Liver (tissue), 9 donors: ENCODE results near the gene ERO1B. TPM values are rescaled to one million over a fixed set of nuclear protein-coding genes. Genes with fewer than 3 reads are reported as not detected.

Experiments
- DNase-seq: peaks from one replicate; pipeline ENCODE4 v3.0.0-alpha.2; 2017; ENCODE audit warnings: low spot score
- H3K27ac ChIP-seq, 2 donors: one replicate each; pipeline ENCODE4 v1.7.0; 2013; ENCODE audit warnings: inconsistent platforms in 2 of 2, low read length in 2 of 2, control low read depth in 1 of 2, low read depth in 1 of 2, mild to moderate bottlenecking in 1 of 2
- H3K27me3 ChIP-seq, 4 donors: one replicate each; pipeline versions ENCODE4 v1.6.1 to v1.7.0; 2013; ENCODE audit warnings: low read length in 3 of 4, inconsistent platforms in 1 of 4, mild to moderate bottlenecking in 1 of 4, moderate library complexity in 1 of 4; ENCODE audit not compliant: control insufficient read depth in 4 of 4, insufficient read depth in 4 of 4
- H3K36me3 ChIP-seq, 4 donors: one replicate each; pipeline versions ENCODE4 v1.6.1 to v1.7.0; 2013; ENCODE audit warnings: low read length in 3 of 4, mild to moderate bottlenecking in 3 of 4, low read depth in 1 of 4, moderate library complexity in 1 of 4; ENCODE audit not compliant: control insufficient read depth in 4 of 4, insufficient read depth in 3 of 4
- H3K4me1 ChIP-seq, 4 donors: one replicate each; pipeline versions ENCODE4 v1.6.1 to v1.7.0; 2013; ENCODE audit warnings: low read length in 3 of 4, mild to moderate bottlenecking in 3 of 4, moderate library complexity in 1 of 4; ENCODE audit not compliant: control insufficient read depth in 4 of 4, insufficient read depth in 4 of 4
- H3K4me3 ChIP-seq, 3 donors: one replicate each; pipeline versions ENCODE4 v1.6.1 to v1.7.0; 2013; ENCODE audit warnings: low read length in 3 of 3, control low read depth in 1 of 3, low read depth in 1 of 3, mild to moderate bottlenecking in 1 of 3
- H3K9ac ChIP-seq, 2 donors: one replicate each; pipeline ENCODE4 v1.7.0; 2013; ENCODE audit warnings: low read length in 2 of 2, mild to moderate bottlenecking in 2 of 2, moderate library complexity in 2 of 2, control low read depth in 1 of 2, low read depth in 1 of 2
- H3K9me3 ChIP-seq, 4 donors: one replicate each; pipeline versions ENCODE4 v1.6.1 to v1.7.0; 2013; ENCODE audit warnings: low read length in 3 of 4; ENCODE audit not compliant: control insufficient read depth in 4 of 4
- FOXA2 ChIP-seq: IDR thresholded peaks from 2 replicates; pipeline ENCODE4 v1.6.1; 2016; ENCODE audit warnings: antibody characterized with exemption
- HNF4A ChIP-seq, 2 donors: conservative IDR thresholded peaks; 2 replicates each; pipeline ENCODE4 v1.6.1; 2016; ENCODE audit warnings: antibody characterized with exemption in 2 of 2, mild to moderate bottlenecking in 2 of 2
- HNF4G ChIP-seq: IDR thresholded peaks from 2 replicates; pipeline ENCODE4 v1.6.1; 2016; ENCODE audit warnings: antibody characterized with exemption
- JUND ChIP-seq, 2 donors: IDR thresholded peaks; 2 replicates each; pipeline ENCODE4 v1.6.1; 2016; ENCODE audit warnings: antibody characterized with exemption in 2 of 2
- NR2F2 ChIP-seq: IDR thresholded peaks from 2 replicates; pipeline ENCODE4 v1.6.1; 2016; ENCODE audit warnings: antibody characterized with exemption
- RXRA ChIP-seq, 2 donors: IDR thresholded peaks; 2 replicates each; pipeline ENCODE4 v1.6.1; 2017 to 2018; ENCODE audit warnings: antibody characterized with exemption in 2 of 2, mild to moderate bottlenecking in 1 of 2
- SP1 ChIP-seq: IDR thresholded peaks from 2 replicates; pipeline ENCODE4 v1.6.1; 2018; ENCODE audit warnings: antibody characterized with exemption, mild to moderate bottlenecking
- YY1 ChIP-seq: IDR thresholded peaks from 2 replicates; pipeline ENCODE4 v1.6.1; 2016; ENCODE audit warnings: antibody characterized with exemption, mild to moderate bottlenecking
- WGBS: extraction: QIAGEN DNeasy Blood & Tissue Kit; methylation state at CpG from one replicate; pipeline ENCODE4 v1.1.7; 2013; 5-methylcytosine and 5-hydroxymethylcytosine counted together
- polyA plus RNA-seq, 2 donors: library from polyadenylated mRNA; stranded (reverse) in 1 of 2; unstranded in 1 of 2; fragments of 200-250 nt in 1 of 2; fragments of >200 nt in 1 of 2; fragmentation: Nextera tagmentation in 1 of 2; extraction: Ambion mirVana in 1 of 2; gene quantifications; one replicate each; pipeline versions ENCODE4 v1.2.1 to v1.2.3, GENCODE V29; 2013 to 2015
- total RNA-seq, 2 donors: library from RNA; depleted of rRNA; stranded (reverse); fragments of >200 nt; gene quantifications; one replicate each; pipeline ENCODE4 v1.2.3, GENCODE V29; 2014
- TF ChIP-seq, protein P1 (sequence below): fragments of 150-350 bp; IDR thresholded peaks from 2 replicates; pipeline ENCODE4 v1.5.1; 2017; ENCODE audit warnings: improper control_type of control experiment, low read depth, low read length; ENCODE audit not compliant: missing input control
- TF ChIP-seq, protein P2 (sequence below): IDR thresholded peaks from 2 replicates; pipeline ENCODE4 v1.6.1; 2016; ENCODE audit warnings: antibody characterized with exemption, mild to moderate bottlenecking
- TF ChIP-seq, protein P3 (sequence below): IDR thresholded peaks from 2 replicates; pipeline ENCODE4 v1.6.1; 2016; ENCODE audit warnings: antibody characterized with exemption
- donor health status: healthy.
- donor health status: healthy.
- donor health status: healthy.
- donor health status: healthy.
- donor health status: healthy.

The ERO1B gene
- total and polyA plus RNA-seq, 4 donors = 5.5 to 22.9 (median 8.9) TPM

DNA sequence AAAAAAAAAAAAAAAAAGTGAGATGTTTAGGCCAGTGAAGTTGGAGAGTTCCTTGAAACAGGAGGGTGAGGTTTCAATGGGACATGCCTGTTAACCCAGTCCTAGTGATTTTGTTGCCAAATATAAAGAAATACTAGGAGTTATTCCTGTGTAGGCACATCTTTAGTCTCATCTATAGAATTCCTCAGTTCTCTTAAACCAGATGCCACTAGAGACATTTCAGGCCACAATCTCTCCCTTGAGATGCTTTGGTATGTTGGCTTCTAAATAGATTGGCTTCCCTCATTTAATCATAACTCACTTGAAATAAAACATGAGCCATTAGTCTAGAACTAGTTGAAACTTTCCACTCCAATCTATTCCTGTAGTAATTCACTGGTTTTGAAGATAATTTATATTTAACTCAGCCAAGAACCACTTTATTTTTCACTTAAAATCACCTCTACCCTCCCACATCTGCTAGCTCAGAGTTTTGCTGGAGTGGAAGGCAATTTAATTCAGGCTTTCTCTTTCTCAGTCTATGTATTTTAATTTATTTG is 109.6 kb downstream of the ERO1B start:
- no peaks in the 10 kb centered on the region for H3K27me3 ChIP-seq
- H3K4me3 ChIP-seq = no peak overlapping the region
- H3K36me3 ChIP-seq = no peaks in the 10 kb centered on the region
- no peak overlapping the region for H3K9ac ChIP-seq
- no peaks in the 10 kb centered on the region for H3K9me3 ChIP-seq
- peaks cover 0 to 3% (median 0%) of the 10 kb centered on the region in 4 donors for H3K4me1 ChIP-seq
- H3K27ac ChIP-seq = no peak overlapping the region
- no peak for DNase-seq
- no peak for TF ChIP-seq HNF4G
- TF ChIP-seq, protein P1, sequence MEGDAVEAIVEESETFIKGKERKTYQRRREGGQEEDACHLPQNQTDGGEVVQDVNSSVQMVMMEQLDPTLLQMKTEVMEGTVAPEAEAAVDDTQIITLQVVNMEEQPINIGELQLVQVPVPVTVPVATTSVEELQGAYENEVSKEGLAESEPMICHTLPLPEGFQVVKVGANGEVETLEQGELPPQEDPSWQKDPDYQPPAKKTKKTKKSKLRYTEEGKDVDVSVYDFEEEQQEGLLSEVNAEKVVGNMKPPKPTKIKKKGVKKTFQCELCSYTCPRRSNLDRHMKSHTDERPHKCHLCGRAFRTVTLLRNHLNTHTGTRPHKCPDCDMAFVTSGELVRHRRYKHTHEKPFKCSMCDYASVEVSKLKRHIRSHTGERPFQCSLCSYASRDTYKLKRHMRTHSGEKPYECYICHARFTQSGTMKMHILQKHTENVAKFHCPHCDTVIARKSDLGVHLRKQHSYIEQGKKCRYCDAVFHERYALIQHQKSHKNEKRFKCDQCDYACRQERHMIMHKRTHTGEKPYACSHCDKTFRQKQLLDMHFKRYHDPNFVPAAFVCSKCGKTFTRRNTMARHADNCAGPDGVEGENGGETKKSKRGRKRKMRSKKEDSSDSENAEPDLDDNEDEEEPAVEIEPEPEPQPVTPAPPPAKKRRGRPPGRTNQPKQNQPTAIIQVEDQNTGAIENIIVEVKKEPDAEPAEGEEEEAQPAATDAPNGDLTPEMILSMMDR = no peak
- no peak for TF ChIP-seq HNF4A (conservative IDR thresholded peaks at IDR 0.05)
- TF ChIP-seq, protein P2, sequence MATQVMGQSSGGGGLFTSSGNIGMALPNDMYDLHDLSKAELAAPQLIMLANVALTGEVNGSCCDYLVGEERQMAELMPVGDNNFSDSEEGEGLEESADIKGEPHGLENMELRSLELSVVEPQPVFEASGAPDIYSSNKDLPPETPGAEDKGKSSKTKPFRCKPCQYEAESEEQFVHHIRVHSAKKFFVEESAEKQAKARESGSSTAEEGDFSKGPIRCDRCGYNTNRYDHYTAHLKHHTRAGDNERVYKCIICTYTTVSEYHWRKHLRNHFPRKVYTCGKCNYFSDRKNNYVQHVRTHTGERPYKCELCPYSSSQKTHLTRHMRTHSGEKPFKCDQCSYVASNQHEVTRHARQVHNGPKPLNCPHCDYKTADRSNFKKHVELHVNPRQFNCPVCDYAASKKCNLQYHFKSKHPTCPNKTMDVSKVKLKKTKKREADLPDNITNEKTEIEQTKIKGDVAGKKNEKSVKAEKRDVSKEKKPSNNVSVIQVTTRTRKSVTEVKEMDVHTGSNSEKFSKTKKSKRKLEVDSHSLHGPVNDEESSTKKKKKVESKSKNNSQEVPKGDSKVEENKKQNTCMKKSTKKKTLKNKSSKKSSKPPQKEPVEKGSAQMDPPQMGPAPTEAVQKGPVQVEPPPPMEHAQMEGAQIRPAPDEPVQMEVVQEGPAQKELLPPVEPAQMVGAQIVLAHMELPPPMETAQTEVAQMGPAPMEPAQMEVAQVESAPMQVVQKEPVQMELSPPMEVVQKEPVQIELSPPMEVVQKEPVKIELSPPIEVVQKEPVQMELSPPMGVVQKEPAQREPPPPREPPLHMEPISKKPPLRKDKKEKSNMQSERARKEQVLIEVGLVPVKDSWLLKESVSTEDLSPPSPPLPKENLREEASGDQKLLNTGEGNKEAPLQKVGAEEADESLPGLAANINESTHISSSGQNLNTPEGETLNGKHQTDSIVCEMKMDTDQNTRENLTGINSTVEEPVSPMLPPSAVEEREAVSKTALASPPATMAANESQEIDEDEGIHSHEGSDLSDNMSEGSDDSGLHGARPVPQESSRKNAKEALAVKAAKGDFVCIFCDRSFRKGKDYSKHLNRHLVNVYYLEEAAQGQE = no peak
- TF ChIP-seq YY1 = no peak

DNA sequence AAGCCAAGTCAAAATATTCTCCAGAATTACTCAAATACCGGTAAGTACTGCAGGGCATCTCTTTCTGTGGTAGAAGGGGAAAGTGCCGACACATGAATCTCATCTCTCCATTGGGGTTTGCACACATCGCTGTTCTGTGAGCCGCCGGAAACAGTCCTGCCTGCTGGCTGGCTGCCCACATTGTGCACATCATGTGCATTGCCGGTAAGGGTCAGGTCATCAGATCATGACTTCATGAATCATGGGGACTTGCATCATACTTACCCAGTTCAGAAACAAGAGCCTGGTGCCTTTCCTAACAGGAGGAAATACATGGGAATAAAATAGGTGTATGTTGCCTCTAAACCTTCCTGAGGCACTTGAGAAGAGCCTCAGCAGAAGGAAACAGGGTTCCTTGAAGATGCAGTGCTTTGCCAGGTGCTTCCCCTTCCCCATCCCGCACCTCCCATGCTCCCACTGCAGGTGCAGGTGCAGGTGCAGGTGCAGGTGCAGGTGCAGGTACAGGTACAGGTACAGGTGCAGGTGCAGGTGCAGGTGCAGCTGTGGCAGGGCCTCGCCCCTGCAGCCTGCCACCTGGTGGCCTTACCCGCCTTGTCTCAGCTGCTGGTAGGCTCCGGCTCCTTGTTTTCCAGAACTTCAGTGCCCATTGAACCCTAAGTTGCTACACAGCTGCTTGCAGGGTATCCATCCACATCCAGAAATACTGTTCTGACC is 112.9 kb downstream of the ERO1B start:
- TF ChIP-seq RXRA (IDR thresholded peaks at IDR 0.05) (peak in 1 of 2 donors; percentile 39), JUND (IDR thresholded peaks at IDR 0.05) (peak in 1 of 2 donors; percentile 75), YY1 (no peak), FOXA2 (no peak), SP1 (no peak), HNF4A (conservative IDR thresholded peaks at IDR 0.05) (peak in 1 of 2 donors; percentile 22), NR2F2 (peak; percentile 73)
- TF ChIP-seq, protein P1 = no peak
- TF ChIP-seq, protein P3, sequence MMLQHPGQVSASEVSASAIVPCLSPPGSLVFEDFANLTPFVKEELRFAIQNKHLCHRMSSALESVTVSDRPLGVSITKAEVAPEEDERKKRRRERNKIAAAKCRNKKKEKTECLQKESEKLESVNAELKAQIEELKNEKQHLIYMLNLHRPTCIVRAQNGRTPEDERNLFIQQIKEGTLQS = peak; percentile 18
- Histone ChIP-seq H3K9ac (no peak overlapping the region), H3K36me3 (no peaks in the 10 kb centered on the region), H3K27ac (peak overlapping the region in 1 of 2 donors; percentile 14), H3K4me1 (peaks cover 0 to 4% (median 0%) of the 10 kb centered on the region in 4 donors), H3K27me3 (no peaks in the 10 kb centered on the region), H3K9me3 (no peaks in the 10 kb centered on the region), H3K4me3 (no peak overlapping the region)
- WGBS = 76% methylated on average over 10 of the region's 10 CpGs
- no peak for DNase-seq
